Measurements from ENCODE around the gene CSTPP1.

- TF ChIP-seq CTCF (IDR thresholded peaks at IDR 0.05) (no peak), EZH2 (IDR thresholded peaks at IDR 0.05) (no peak)
Measured at GRCh38 chr11:46999217-46999616, 62.7 kb downstream of the CSTPP1 start.
